ENCODE data around the gene C1orf94. TPM values are rescaled to one million over a fixed set of nuclear protein-coding genes. Genes with fewer than 3 reads are reported as not detected.
A peak's percentile ranks its signal among the peaks of the same experiment; 100 is the strongest.

Gene C1orf94
- total and polyA plus RNA-seq, 2 experiments from 2014 or later, result 4.3 to 5.3 TPM

DNA sequence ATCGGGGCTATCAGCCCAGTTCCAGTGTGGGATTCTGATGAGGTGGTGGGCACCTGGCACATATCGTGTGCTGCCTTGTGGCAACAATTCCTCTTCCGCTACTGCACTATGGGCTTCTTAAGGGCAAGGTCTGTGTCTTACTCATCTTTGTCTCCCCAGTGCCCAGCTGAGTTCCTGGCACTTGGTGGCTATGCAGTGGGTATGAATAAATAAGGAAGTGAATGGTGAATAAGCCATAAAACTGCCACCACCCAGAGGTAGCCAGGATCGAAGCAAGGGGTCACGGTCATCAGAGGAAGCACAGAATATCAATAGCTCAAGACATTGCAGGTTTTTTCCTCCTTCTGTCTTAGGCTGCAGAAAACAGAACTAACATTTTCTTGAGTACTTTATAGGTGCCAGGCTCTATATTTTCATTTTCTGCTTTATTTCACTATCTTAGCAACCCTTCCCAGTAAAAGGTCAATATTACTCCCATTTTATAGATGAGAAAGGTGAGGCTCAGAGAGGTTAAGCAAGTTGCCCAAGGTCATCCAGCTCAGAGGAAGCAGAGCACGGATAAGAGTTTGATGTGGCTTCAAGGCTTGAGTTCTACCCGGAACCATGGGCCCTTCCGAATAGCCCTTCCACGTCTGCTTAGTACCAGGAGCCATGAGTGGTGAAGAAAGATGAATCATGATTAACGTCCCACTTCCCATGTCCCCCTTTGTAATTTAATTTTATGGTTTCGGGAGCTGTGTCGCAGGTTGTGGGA is 10.2 kb downstream of the C1orf94 start:
- Histone ChIP-seq H3K4me3 (0 out of 2 replicates have a peak overlapping the region, but pooled peaks have one; percentile 7), H3K79me2 (replicated peaks; ENCODE audit: insufficient read depth) (no peaks in the 10 kb centered on the region), H4K20me1 (replicated peaks; ENCODE audit: insufficient read depth) (no peaks in the 10 kb centered on the region), H3K27me3 (ENCODE audit: insufficient read depth) (no peaks in the 10 kb centered on the region), H3K36me3 (ENCODE audit: insufficient read depth) (no peaks in the 10 kb centered on the region; the same call in 1 of the 2 replicates), H3K4me1 (ENCODE audit: insufficient read depth) (peaks cover 29% of the 10 kb centered on the region), H2AFZ (no peak overlapping the region), H3K9me2 (ENCODE audit: insufficient read depth) (no peaks in the 10 kb centered on the region; the same call in 1 of the 2 replicates), H3K4me2 (peak overlapping the region; percentile 49), H3F3A (replicated peaks; ENCODE audit: low read depth) (peaks cover 13% of the 10 kb centered on the region; the same call in 1 of the 2 replicates), H3K27ac (ENCODE audit: low read depth) (no peak overlapping the region)
- ATAC-seq (no peak), DNase-seq (ENCODE audit: low spot score) (no peak)
- no peak for TF ChIP-seq EZH2 (IDR thresholded peaks at IDR 0.05; ENCODE audit: low read depth, unreplicated experiment)
- TF ChIP-seq, protein P1, sequence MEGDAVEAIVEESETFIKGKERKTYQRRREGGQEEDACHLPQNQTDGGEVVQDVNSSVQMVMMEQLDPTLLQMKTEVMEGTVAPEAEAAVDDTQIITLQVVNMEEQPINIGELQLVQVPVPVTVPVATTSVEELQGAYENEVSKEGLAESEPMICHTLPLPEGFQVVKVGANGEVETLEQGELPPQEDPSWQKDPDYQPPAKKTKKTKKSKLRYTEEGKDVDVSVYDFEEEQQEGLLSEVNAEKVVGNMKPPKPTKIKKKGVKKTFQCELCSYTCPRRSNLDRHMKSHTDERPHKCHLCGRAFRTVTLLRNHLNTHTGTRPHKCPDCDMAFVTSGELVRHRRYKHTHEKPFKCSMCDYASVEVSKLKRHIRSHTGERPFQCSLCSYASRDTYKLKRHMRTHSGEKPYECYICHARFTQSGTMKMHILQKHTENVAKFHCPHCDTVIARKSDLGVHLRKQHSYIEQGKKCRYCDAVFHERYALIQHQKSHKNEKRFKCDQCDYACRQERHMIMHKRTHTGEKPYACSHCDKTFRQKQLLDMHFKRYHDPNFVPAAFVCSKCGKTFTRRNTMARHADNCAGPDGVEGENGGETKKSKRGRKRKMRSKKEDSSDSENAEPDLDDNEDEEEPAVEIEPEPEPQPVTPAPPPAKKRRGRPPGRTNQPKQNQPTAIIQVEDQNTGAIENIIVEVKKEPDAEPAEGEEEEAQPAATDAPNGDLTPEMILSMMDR (conservative IDR thresholded peaks at IDR 0.05; ENCODE audit: low read depth in 2 of 2), result no peak
- TF ChIP-seq JUNB (IDR thresholded peaks at IDR 0.05; ENCODE audit: unreplicated experiment), result no peak
- TF ChIP-seq, protein P2, sequence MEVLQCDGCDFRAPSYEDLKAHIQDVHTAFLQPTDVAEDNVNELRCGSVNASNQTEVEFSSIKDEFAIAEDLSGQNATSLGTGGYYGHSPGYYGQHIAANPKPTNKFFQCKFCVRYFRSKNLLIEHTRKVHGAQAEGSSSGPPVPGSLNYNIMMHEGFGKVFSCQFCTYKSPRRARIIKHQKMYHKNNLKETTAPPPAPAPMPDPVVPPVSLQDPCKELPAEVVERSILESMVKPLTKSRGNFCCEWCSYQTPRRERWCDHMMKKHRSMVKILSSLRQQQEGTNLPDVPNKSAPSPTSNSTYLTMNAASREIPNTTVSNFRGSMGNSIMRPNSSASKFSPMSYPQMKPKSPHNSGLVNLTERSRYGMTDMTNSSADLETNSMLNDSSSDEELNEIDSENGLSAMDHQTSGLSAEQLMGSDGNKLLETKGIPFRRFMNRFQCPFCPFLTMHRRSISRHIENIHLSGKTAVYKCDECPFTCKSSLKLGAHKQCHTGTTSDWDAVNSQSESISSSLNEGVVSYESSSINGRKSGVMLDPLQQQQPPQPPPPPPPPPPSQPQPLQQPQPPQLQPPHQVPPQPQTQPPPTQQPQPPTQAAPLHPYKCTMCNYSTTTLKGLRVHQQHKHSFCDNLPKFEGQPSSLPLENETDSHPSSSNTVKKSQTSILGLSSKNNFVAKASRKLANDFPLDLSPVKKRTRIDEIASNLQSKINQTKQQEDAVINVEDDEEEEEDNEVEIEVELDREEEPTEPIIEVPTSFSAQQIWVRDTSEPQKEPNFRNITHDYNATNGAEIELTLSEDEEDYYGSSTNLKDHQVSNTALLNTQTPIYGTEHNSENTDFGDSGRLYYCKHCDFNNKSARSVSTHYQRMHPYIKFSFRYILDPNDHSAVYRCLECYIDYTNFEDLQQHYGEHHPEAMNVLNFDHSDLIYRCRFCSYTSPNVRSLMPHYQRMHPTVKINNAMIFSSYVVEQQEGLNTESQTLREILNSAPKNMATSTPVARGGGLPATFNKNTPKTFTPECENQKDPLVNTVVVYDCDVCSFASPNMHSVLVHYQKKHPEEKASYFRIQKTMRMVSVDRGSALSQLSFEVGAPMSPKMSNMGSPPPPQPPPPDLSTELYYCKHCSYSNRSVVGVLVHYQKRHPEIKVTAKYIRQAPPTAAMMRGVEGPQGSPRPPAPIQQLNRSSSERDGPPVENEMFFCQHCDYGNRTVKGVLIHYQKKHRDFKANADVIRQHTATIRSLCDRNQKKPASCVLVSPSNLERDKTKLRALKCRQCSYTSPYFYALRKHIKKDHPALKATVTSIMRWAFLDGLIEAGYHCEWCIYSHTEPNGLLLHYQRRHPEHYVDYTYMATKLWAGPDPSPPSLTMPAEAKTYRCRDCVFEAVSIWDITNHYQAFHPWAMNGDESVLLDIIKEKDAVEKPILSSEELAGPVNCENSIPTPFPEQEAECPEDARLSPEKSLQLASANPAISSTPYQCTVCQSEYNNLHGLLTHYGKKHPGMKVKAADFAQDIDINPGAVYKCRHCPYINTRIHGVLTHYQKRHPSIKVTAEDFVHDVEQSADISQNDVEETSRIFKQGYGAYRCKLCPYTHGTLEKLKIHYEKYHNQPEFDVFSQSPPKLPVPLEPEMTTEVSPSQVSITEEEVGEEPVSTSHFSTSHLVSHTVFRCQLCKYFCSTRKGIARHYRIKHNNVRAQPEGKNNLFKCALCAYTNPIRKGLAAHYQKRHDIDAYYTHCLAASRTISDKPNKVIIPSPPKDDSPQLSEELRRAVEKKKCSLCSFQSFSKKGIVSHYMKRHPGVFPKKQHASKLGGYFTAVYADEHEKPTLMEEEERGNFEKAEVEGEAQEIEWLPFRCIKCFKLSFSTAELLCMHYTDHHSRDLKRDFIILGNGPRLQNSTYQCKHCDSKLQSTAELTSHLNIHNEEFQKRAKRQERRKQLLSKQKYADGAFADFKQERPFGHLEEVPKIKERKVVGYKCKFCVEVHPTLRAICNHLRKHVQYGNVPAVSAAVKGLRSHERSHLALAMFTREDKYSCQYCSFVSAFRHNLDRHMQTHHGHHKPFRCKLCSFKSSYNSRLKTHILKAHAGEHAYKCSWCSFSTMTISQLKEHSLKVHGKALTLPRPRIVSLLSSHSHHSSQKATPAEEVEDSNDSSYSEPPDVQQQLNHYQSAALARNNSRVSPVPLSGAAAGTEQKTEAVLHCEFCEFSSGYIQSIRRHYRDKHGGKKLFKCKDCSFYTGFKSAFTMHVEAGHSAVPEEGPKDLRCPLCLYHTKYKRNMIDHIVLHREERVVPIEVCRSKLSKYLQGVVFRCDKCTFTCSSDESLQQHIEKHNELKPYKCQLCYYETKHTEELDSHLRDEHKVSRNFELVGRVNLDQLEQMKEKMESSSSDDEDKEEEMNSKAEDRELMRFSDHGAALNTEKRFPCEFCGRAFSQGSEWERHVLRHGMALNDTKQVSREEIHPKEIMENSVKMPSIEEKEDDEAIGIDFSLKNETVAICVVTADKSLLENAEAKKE (CRISPR knock-in tag; IDR thresholded peaks at IDR 0.05), result no peak
- TF ChIP-seq POLR2AphosphoS5 (IDR thresholded peaks at IDR 0.05; ENCODE audit: low read depth), result no peak
- TF ChIP-seq NANOG (IDR thresholded peaks at IDR 0.05; ENCODE audit: borderline replicate concordance), result no peak
- TF ChIP-seq, protein P3, sequence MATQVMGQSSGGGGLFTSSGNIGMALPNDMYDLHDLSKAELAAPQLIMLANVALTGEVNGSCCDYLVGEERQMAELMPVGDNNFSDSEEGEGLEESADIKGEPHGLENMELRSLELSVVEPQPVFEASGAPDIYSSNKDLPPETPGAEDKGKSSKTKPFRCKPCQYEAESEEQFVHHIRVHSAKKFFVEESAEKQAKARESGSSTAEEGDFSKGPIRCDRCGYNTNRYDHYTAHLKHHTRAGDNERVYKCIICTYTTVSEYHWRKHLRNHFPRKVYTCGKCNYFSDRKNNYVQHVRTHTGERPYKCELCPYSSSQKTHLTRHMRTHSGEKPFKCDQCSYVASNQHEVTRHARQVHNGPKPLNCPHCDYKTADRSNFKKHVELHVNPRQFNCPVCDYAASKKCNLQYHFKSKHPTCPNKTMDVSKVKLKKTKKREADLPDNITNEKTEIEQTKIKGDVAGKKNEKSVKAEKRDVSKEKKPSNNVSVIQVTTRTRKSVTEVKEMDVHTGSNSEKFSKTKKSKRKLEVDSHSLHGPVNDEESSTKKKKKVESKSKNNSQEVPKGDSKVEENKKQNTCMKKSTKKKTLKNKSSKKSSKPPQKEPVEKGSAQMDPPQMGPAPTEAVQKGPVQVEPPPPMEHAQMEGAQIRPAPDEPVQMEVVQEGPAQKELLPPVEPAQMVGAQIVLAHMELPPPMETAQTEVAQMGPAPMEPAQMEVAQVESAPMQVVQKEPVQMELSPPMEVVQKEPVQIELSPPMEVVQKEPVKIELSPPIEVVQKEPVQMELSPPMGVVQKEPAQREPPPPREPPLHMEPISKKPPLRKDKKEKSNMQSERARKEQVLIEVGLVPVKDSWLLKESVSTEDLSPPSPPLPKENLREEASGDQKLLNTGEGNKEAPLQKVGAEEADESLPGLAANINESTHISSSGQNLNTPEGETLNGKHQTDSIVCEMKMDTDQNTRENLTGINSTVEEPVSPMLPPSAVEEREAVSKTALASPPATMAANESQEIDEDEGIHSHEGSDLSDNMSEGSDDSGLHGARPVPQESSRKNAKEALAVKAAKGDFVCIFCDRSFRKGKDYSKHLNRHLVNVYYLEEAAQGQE (IDR thresholded peaks at IDR 0.05; ENCODE audit: unreplicated experiment), result no peak
- TF ChIP-seq STAT1 (IDR thresholded peaks at IDR 0.05; ENCODE audit: unreplicated experiment), result no peak
- TF ChIP-seq ZNF331 (CRISPR knock-in tag; IDR thresholded peaks at IDR 0.05; ENCODE audit: low read depth), result no peak
- TF ChIP-seq, protein P4, sequence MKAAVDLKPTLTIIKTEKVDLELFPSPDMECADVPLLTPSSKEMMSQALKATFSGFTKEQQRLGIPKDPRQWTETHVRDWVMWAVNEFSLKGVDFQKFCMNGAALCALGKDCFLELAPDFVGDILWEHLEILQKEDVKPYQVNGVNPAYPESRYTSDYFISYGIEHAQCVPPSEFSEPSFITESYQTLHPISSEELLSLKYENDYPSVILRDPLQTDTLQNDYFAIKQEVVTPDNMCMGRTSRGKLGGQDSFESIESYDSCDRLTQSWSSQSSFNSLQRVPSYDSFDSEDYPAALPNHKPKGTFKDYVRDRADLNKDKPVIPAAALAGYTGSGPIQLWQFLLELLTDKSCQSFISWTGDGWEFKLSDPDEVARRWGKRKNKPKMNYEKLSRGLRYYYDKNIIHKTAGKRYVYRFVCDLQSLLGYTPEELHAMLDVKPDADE (IDR thresholded peaks at IDR 0.05), result no peak
- TF ChIP-seq ZNF114 (CRISPR knock-in tag; IDR thresholded peaks at IDR 0.05), result no peak
- TF ChIP-seq CREB1 (CRISPR knock-in tag; IDR thresholded peaks at IDR 0.05; ENCODE audit: low read depth), result no peak
- no peak for TF ChIP-seq EZH2phosphoT487 (IDR thresholded peaks at IDR 0.05; ENCODE audit: unreplicated experiment)
- H3K36me3 Mint-ChIP-seq (ENCODE audit: low read depth), result peaks cover 29% of the 10 kb centered on the region
- H3K9me3 Mint-ChIP-seq, result peaks cover 16% of the 10 kb centered on the region
- H3K27me3 Mint-ChIP-seq (ENCODE audit: insufficient read depth, low read depth, poor library complexity), result peaks cover 5% of the 10 kb centered on the region
- H3K4me1 Mint-ChIP-seq, result peaks cover 41% of the 10 kb centered on the region
- H3K4me3 Mint-ChIP-seq, result no peak overlapping the region
- no peak overlapping the region for H3K27ac Mint-ChIP-seq

All from GM23338 (cell line).